Heart left ventricle (tissue), 16 donors: ENCODE measurements around the gene TNRC6B. TPM values are rescaled to one million over a fixed set of nuclear protein-coding genes. Genes with fewer than 3 reads are reported as not detected.
A peak's percentile ranks its signal among the peaks of the same experiment; 100 is the strongest.
"Not testable (repeated sequence)": the region's sequence is repeated elsewhere in the genome, so short reads cannot be mapped to it uniquely, and the experiment has no call there.

Source experiments
- ATAC-seq, 4 donors: fragments of 200-7000 bp; cut with Tn5 transposase; one replicate each; pipeline ENCODE4 v1.9.1; 2020 to 2022; ENCODE audit warnings: moderate library complexity in 4 of 4, mild to moderate bottlenecking in 3 of 4, moderate number of reproducible peaks in 1 of 4
- DNase-seq, 5 donors: peaks; one replicate each; pipeline ENCODE4 v3.0.0-alpha.2; 2020
- H3K27ac ChIP-seq, 12 donors: fragments of 200-600 bp; sonication (generic) in 4 of 12; one replicate each; pipeline versions ENCODE4 v1.5.0 to v1.8.0; 2016 to 2022; ENCODE audit warnings: mild to moderate bottlenecking in 2 of 12
- H3K27me3 ChIP-seq, 9 donors: fragments of 200-600 bp; sonication (generic) in 2 of 9; one replicate each; pipeline versions ENCODE4 v1.5.1 to v1.8.0; 2016 to 2022; ENCODE audit warnings: mild to moderate bottlenecking in 3 of 9
- H3K36me3 ChIP-seq, 9 donors: fragments of 200-600 bp; sonication (generic) in 2 of 9; one replicate each; pipeline versions ENCODE4 v1.5.0 to v1.8.0; 2018 to 2022; ENCODE audit warnings: mild to moderate bottlenecking in 2 of 9
- H3K4me1 ChIP-seq, 12 donors: fragments of 200-600 bp; sonication (generic) in 4 of 12; one replicate each; pipeline versions ENCODE4 v1.5.0 to v1.8.0; 2016 to 2022; ENCODE audit warnings: mild to moderate bottlenecking in 3 of 12
- H3K4me3 ChIP-seq, 12 donors: fragments of 200-600 bp; sonication (generic) in 4 of 12; one replicate each; pipeline versions ENCODE4 v1.5.0 to v1.8.0; 2017 to 2022; ENCODE audit warnings: mild to moderate bottlenecking in 9 of 12, moderate library complexity in 4 of 12
- H3K9me3 ChIP-seq, 12 donors: fragments of 200-600 bp; sonication (generic) in 4 of 12; one replicate each; pipeline versions ENCODE4 v1.5.0 to v1.8.0; 2016 to 2022; ENCODE audit warnings: mild to moderate bottlenecking in 1 of 12
- CTCF ChIP-seq, 12 donors: fragments of 200-600 bp; sonication (generic) in 4 of 12; IDR thresholded peaks; one replicate each; pipeline versions ENCODE4 v1.5.0 to v1.8.0; 2018 to 2022; ENCODE audit warnings: antibody characterized with exemption in 12 of 12, mild to moderate bottlenecking in 5 of 12
- POLR2A ChIP-seq, 2 donors: fragments of 450-650 bp; IDR thresholded peaks; one replicate each; pipeline ENCODE4 v1.6.1; 2017; ENCODE audit warnings: antibody characterized with exemption in 2 of 2, mild to moderate bottlenecking in 2 of 2, moderate library complexity in 2 of 2
- WGBS, 4 donors: extraction: QIAGEN DNeasy Blood & Tissue Kit in 2 of 4; methylation state at CpG; one replicate each; pipeline versions ENCODE4 v1.1.5 to v1.1.7; 2013 to 2018; 5-methylcytosine and 5-hydroxymethylcytosine counted together
- intact Hi-C, 10 donors: fragments of 100-400 bp; cut with DNase I; formaldehyde crosslinking; loops; one replicate each; pipeline versions ENCODE4 v1.11.1 to v1.14.2; 2022
- polyA plus RNA-seq, 2 donors: library from polyadenylated mRNA; stranded (reverse); fragments of 200-250 nt; gene quantifications; one replicate each; pipeline ENCODE4 v1.2.3, GENCODE V29; 2013
- total RNA-seq, 9 donors: library from RNA; depleted of rRNA in 2 of 9; stranded (reverse); fragments of >200 nt in 2 of 9; fragmentation: NEBNext Ultra II Directional in 3 of 9; extraction: Animal tissue kit (Norgen Biotek cat#: 25700) in 3 of 9; gene quantifications; one replicate each; pipeline versions ENCODE4 v1.1.0 to v1.2.4, GENCODE V29; 2016 to 2023
- donor health status: ischemic (EF 13 %, LVEDD 7.1; RV severe dilation, severe dysfunction).
- donor health status: healthy with polysubstance abuse.
- donor health status: DM: no; HTN: yes; CAD: no.
- donor health status: DM: no; HTN: no; CAD: no.
- donor health status: ischemic (EF 25% LVEDD 6.9; RV normal size, moderate dysfunction).
- donor health status: ischemic (EF 25% LVEDD 5.7; RV mildly dilated, moderate dysfunction).
- donor health status: healthy.
- donor health status: DM: yes; HTN: yes; CAD: no.
- donor health status: ischemic (EF 35%, LVEDD 5.7; RV mildly dilated, moderate dysfunction).
- donor health status: nonischemic (EF 11% LVEDD 7.7; RV severe dilation, severe dysfunction).
- donor health status: DM: yes; HTN: yes; CAD: no.
- donor health status: PGD.
- donor health status: ischemic (EF 29% LVEDD 5.4; RV normal size, mild dysfunction).
- donor health status: nonischemic (EF 23%, LVEDD 6.1; RV moderate dilation, normal function).

TNRC6B gene
- total and polyA plus RNA-seq, 11 donors: 13.2 to 62.4 (median 39.3) TPM

- Histone ChIP-seq H3K4me1 (peaks cover 0 to 18% (median 0%) of the 10 kb centered on the region in 12 donors), H3K9me3 (no peaks in the 10 kb centered on the region), H3K4me3 (no peak overlapping the region), H3K27me3 (no peaks in the 10 kb centered on the region), H3K27ac (peak overlapping the region in 1 of 12 donors; percentile 55), H3K36me3 (peaks cover 0 to 100% (median 99%) of the 10 kb centered on the region in 9 donors)
- ATAC-seq (no peak), DNase-seq (no peak)
- TF ChIP-seq CTCF (IDR thresholded peaks at IDR 0.05): no peak
- TF ChIP-seq POLR2A (IDR thresholded peaks at IDR 0.05): no peak
- intact Hi-C loops: no loop called here
Measured at GRCh38 chr22:40309631-40310030, 131.9 kb downstream of the TNRC6B start.

- no peak for ATAC-seq
- H3K27ac ChIP-seq: peak overlapping the region in 1 of 12 donors; percentile 55
- TF ChIP-seq POLR2A (IDR thresholded peaks at IDR 0.05) (no peak), CTCF (IDR thresholded peaks at IDR 0.05) (no peak)
Measured at GRCh38 chr22:40310081-40310767, 132.5 kb downstream of the TNRC6B start.

GRCh38 chr22:40310768-40311120, 133.0 kb downstream of the TNRC6B start:
- H3K4me1 ChIP-seq: peaks cover 0 to 18% (median 0%) of the 10 kb centered on the region in 12 donors
- H3K36me3 ChIP-seq: peaks cover 0 to 100% (median 99%) of the 10 kb centered on the region in 9 donors
- H3K27me3 ChIP-seq: no peaks in the 10 kb centered on the region
- no peak for DNase-seq
- TF ChIP-seq CTCF (IDR thresholded peaks at IDR 0.05): no peak
- no peak for TF ChIP-seq POLR2A (IDR thresholded peaks at IDR 0.05)
- no peak for ATAC-seq
- peak overlapping the region in 1 of 12 donors; percentile 55 for H3K27ac ChIP-seq
- 79 to 86% (median 81%) methylated on average over 5 of the region's 5 CpGs for WGBS, 4 donors
- intact Hi-C loops: no loop called here
- no peak overlapping the region for H3K4me3 ChIP-seq
- H3K9me3 ChIP-seq: no peaks in the 10 kb centered on the region

More at GRCh38 chr22:40310081-40310767, 132.5 kb downstream of the TNRC6B start:
- Histone ChIP-seq H3K4me1 (peaks cover 0 to 18% (median 0%) of the 10 kb centered on the region in 12 donors), H3K36me3 (peaks cover 0 to 100% (median 99%) of the 10 kb centered on the region in 9 donors), H3K4me3 (no peak overlapping the region), H3K9me3 (no peaks in the 10 kb centered on the region), H3K27me3 (no peaks in the 10 kb centered on the region)
- no peak for DNase-seq
- intact Hi-C loops: no loop called here
- 74 to 83% (median 78%) methylated on average over 9 of the region's 9 CpGs for whole genome bisulfite sequencing, 4 donors

- H3K27me3 ChIP-seq, intact Hi-C loops, ATAC-seq, DNase-seq, H3K4me3 ChIP-seq, H3K27ac ChIP-seq, H3K9me3 ChIP-seq: not testable (repeated sequence)
- Histone ChIP-seq H3K36me3 (peaks cover 0 to 100% (median 99%) of the 10 kb centered on the region in 9 donors), H3K4me1 (peaks cover 0 to 18% (median 0%) of the 10 kb centered on the region in 12 donors)
- 98% methylated on average over 12 of the region's 12 CpGs for WGBS, 4 donors
Measured at GRCh38 chr22:40311646-40312045, 133.9 kb downstream of the TNRC6B start.
